ENCODE data around the gene MEPCE.

DNA sequence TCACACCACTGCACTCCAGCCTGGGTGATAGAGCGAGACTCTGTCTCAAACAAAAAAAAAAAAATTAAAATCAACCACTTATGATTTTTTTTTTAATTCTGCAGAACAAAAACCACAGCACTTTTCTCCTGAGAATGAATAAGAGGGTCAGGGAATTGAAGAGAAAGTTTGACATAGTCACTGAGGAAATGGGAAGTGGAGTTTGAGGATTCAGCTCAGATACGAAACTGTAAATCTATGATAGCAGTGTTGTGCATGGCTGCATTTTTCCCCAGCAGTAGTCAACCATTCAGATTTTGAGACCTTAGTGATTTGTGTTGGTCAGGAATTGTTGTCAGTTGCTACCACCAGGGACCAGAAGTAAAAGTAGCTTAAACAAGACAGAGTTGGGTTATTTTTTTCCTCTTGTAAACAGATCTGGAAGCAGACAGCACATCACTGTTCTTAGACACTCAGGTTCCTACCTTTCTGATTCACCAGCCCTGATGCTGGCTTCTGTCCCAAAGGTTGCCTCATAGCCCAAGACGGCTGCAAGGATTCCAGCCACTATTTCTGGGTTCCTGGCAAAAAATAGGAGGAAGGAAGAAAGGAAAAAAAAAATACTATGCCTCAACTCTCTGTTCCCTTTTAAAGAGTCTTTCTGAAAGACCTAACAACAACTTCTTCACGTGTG lies 36.3 kb upstream of the MEPCE start:
- TF ChIP-seq, protein P1, sequence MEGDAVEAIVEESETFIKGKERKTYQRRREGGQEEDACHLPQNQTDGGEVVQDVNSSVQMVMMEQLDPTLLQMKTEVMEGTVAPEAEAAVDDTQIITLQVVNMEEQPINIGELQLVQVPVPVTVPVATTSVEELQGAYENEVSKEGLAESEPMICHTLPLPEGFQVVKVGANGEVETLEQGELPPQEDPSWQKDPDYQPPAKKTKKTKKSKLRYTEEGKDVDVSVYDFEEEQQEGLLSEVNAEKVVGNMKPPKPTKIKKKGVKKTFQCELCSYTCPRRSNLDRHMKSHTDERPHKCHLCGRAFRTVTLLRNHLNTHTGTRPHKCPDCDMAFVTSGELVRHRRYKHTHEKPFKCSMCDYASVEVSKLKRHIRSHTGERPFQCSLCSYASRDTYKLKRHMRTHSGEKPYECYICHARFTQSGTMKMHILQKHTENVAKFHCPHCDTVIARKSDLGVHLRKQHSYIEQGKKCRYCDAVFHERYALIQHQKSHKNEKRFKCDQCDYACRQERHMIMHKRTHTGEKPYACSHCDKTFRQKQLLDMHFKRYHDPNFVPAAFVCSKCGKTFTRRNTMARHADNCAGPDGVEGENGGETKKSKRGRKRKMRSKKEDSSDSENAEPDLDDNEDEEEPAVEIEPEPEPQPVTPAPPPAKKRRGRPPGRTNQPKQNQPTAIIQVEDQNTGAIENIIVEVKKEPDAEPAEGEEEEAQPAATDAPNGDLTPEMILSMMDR (IDR thresholded peaks at IDR 0.05; ENCODE audit: low read depth, low read length, poor library complexity, severe bottlenecking), result no peak
- TF ChIP-seq EZH2phosphoT487 (IDR thresholded peaks at IDR 0.05; ENCODE audit: borderline replicate concordance, low read length), result no peak

All from DOHH2 (cell line).